Brain microvascular endothelial cell (primary cell): Measurements from ENCODE around the gene OCLN.
A peak's percentile ranks its signal among the peaks of the same experiment; 100 is the strongest.
"Not testable (repeated sequence)": the region's sequence is repeated elsewhere in the genome, so short reads cannot be mapped to it uniquely, and the experiment has no call there.

Source experiments
- DNase-seq: peaks from one replicate; pipeline ENCODE4 v3.0.0-alpha.2; 2020
- H3K27ac ChIP-seq: fragments of 250-450 bp; sonication (Bioruptor Pico); 2 replicates; pipeline ENCODE4 v1.5.1; 2020; ENCODE audit warnings: mild to moderate bottlenecking, moderate library complexity
- H3K27me3 ChIP-seq: fragments of 250-450 bp; sonication (Bioruptor Pico); replicated peaks from 2 replicates; pipeline ENCODE4 v1.5.1; 2020; ENCODE audit warnings: mild to moderate bottlenecking
- H3K36me3 ChIP-seq: fragments of 250-450 bp; sonication (Bioruptor Pico); replicated peaks from 2 replicates; pipeline ENCODE4 v1.5.1; 2020; ENCODE audit warnings: mild to moderate bottlenecking
- H3K4me3 ChIP-seq: 2 replicates; pipeline ENCODE4 v1.5.1; 2011; ENCODE audit warnings: low read depth, mild to moderate bottlenecking, control low read depth, low read length, moderate library complexity
- CTCF ChIP-seq: IDR thresholded peaks from 2 replicates; pipeline ENCODE4 v1.5.1; 2011; ENCODE audit warnings: low read depth, mild to moderate bottlenecking, moderate library complexity, low read length, control low read depth, inconsistent platforms; ENCODE audit errors: missing control alignments
- in situ Hi-C: cut with HindIII; loops from 2 replicates; pipeline ENCODE4 v1.10.0; 2017; ENCODE audit warnings: low sequenced_read_pairs, low pct_ligation_motif_present

OCLN gene

DNA sequence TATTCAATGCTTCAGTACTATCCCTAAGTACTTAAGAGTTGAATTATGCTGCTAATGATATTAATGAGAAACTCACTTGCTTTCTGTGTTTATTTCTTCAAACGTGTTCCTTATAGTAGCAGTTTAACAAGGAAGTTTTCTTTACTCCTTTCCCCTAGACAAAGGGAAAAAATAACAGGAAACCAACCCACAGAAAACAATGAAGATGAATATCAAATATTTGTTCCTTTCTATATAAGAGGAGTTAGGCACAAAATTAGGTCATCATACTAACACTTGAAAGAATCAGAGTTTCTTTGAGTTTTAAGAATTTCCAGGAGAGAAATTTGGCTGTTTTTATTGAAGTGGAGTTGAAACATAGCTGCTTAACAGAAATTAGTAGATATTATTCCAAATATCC lies 15.4 kb upstream of the OCLN start:
- no peak for TF ChIP-seq CTCF
- Histone ChIP-seq H3K27me3 (no peaks in the 10 kb centered on the region), H3K36me3 (no peaks in the 10 kb centered on the region), H3K27ac (no peak overlapping the region), H3K4me3 (no peak overlapping the region)
- in situ Hi-C loops, result no loop called here
- no peak for DNase-seq

- H3K4me3 ChIP-seq, DNase-seq, H3K27ac ChIP-seq, in situ Hi-C loops, H3K36me3 ChIP-seq, H3K27me3 ChIP-seq: not testable (repeated sequence)
These were observed 14.3 kb upstream of the OCLN start for GRCh38 chr5:69478296-69478695.

GRCh38 chr5:69484891-69485290 lies 7.7 kb upstream of the OCLN start:
- Histone ChIP-seq H3K27ac (no peak overlapping the region), H3K27me3 (no peaks in the 10 kb centered on the region), H3K36me3 (no peaks in the 10 kb centered on the region), H3K4me3 (no peak overlapping the region)
- in situ Hi-C loops, result no loop called here
- no peak for TF ChIP-seq CTCF
- peak; percentile 64 for DNase-seq

- no peak for TF ChIP-seq CTCF
- Histone ChIP-seq H3K36me3 (no peaks in the 10 kb centered on the region), H3K27ac (no peak overlapping the region), H3K27me3 (no peaks in the 10 kb centered on the region), H3K4me3 (no peak overlapping the region)
- in situ Hi-C loops, result no loop called here
- DNase-seq, result no peak
These were observed 7.1 kb upstream of the OCLN start for GRCh38 chr5:69485471-69485870.

DNA sequence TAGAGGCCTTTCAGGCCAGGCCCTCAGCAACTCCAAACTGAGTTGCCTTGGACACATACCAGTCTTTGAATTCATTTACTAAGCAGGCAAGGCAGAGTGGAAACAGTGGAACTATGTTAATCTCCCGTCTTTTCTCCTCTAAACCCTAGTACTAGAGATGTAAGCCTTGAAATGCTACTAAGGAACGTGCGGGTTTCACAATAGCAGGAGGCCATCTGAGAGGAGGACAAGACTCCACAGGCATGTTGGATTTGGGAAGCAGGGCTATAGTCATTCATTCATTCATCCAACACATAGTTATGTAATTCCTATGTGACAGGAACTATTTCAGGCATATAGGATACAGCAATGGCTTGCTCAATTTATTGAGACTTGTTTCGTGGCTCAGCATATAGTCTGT lies 3.3 kb upstream of the OCLN start:
- Histone ChIP-seq H3K27me3 (peaks cover 15% of the 10 kb centered on the region), H3K27ac (no peak overlapping the region), H3K4me3 (no peak overlapping the region), H3K36me3 (no peaks in the 10 kb centered on the region)
- DNase-seq, result no peak
- no peak for TF ChIP-seq CTCF
- in situ Hi-C loops, result no loop called here

- TF ChIP-seq CTCF, result no peak
- Histone ChIP-seq H3K36me3 (no peaks in the 10 kb centered on the region), H3K4me3 (no peak overlapping the region), H3K27ac (no peak overlapping the region), H3K27me3 (peaks cover 15% of the 10 kb centered on the region)
- DNase-seq, result no peak
- in situ Hi-C loops, result no loop called here
These were observed 1.6 kb upstream of the OCLN start for GRCh38 chr5:69491027-69491426.
